Spleen (tissue), 7 donors: ENCODE results near the gene SMARCAL1.

Experiments used
- POLR2AphosphoS5 ChIP-seq, 3 donors: sonication (generic); formaldehyde crosslinking; IDR thresholded peaks; one replicate each; pipeline ENCODE4 v1.5.1; 2017; ENCODE audit warnings: antibody characterized with exemption in 3 of 3
- TF ChIP-seq, protein P1 (sequence below), 11 experiments: fragments of 200-600 bp in 7 of 11; fragments of 450-650 bp in 4 of 11; sonication (generic) in 4 of 11; IDR thresholded peaks in 8 of 11; conservative IDR thresholded peaks in 3 of 11; 1 replicate in 7 of 11; 2 replicates in 4 of 11; pipeline versions ENCODE4 v1.4.0 to v1.8.0; 2016 to 2021; ENCODE audit warnings: antibody characterized with exemption in 11 of 11, inconsistent platforms in 4 of 11, mild to moderate bottlenecking in 1 of 11
- donor health status: DM: no; HTN: no; CAD: no; lungs with moderate emphysema.
- donor health status: DM: no; HTN: no; CAD: no.
- donor health status: DM: no; HTN: no; CAD: no.

DNA sequence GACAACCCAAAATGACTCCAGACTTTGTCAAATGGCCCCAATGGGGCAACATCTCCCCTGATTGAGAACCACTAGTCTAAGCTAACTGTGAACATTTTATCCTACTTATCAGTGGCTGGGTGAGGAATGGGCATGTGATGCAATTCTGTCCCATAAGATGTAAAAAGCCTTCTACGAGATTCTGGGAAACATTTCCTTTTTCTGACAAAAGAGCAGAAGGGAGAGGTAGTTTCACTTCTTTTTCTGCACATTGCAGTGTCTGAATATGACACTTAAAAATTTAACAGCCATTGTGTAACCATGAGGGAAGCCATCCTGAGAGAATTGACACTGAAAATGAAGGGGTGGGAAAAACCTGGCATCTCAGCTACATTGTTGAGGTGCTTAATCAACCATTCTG, 22.7 kb upstream of the SMARCAL1 start:
- TF ChIP-seq, protein P1, sequence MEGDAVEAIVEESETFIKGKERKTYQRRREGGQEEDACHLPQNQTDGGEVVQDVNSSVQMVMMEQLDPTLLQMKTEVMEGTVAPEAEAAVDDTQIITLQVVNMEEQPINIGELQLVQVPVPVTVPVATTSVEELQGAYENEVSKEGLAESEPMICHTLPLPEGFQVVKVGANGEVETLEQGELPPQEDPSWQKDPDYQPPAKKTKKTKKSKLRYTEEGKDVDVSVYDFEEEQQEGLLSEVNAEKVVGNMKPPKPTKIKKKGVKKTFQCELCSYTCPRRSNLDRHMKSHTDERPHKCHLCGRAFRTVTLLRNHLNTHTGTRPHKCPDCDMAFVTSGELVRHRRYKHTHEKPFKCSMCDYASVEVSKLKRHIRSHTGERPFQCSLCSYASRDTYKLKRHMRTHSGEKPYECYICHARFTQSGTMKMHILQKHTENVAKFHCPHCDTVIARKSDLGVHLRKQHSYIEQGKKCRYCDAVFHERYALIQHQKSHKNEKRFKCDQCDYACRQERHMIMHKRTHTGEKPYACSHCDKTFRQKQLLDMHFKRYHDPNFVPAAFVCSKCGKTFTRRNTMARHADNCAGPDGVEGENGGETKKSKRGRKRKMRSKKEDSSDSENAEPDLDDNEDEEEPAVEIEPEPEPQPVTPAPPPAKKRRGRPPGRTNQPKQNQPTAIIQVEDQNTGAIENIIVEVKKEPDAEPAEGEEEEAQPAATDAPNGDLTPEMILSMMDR (IDR thresholded peaks at IDR 0.05 in 8 of 11, conservative IDR thresholded peaks at IDR 0.05 in 3 of 11): no peak
- no peak for TF ChIP-seq POLR2AphosphoS5 (IDR thresholded peaks at IDR 0.05)
